Breast epithelium (tissue), 4 donors: ENCODE data around the gene RPS8. TPM values are rescaled to one million over a fixed set of nuclear protein-coding genes. Genes with fewer than 3 reads are reported as not detected.

ENCODE experiments used
- DNase-seq, 2 donors: peaks; one replicate each; pipeline ENCODE4 v3.0.0-alpha.2; 2019; ENCODE audit warnings: low spot score in 2 of 2
- H3K27ac ChIP-seq, 2 donors: fragments of 200-600 bp; sonication (generic) in 1 of 2; one replicate each; pipeline ENCODE4 v1.5.1; 2016 to 2019; ENCODE audit warnings: mild to moderate bottlenecking in 1 of 2
- H3K27me3 ChIP-seq, 2 donors: fragments of 200-600 bp; sonication (generic) in 1 of 2; one replicate each; pipeline versions ENCODE4 v1.5.1 to v1.6.0; 2017 to 2019; ENCODE audit warnings: control low read depth in 1 of 2, mild to moderate bottlenecking in 1 of 2
- H3K36me3 ChIP-seq: fragments of 200-600 bp; one replicate; pipeline ENCODE4 v1.5.1; 2019
- H3K4me1 ChIP-seq, 2 donors: fragments of 200-600 bp; sonication (generic); one replicate each; pipeline ENCODE4 v1.5.1; 2016 to 2019; ENCODE audit warnings: control low read depth in 1 of 2
- H3K4me3 ChIP-seq, 3 donors: fragments of 200-600 bp; sonication (generic); 1 replicate in 2 of 3; 2 replicates in 1 of 3; pipeline ENCODE4 v1.5.1; 2016 to 2019; ENCODE audit warnings: mild to moderate bottlenecking in 3 of 3, moderate library complexity in 2 of 3
- H3K9me3 ChIP-seq, 2 donors: fragments of 200-600 bp; sonication (generic) in 1 of 2; one replicate each; pipeline ENCODE4 v1.5.1; 2016 to 2019; ENCODE audit warnings: control low read depth in 1 of 2
- CTCF ChIP-seq, 3 donors: fragments of 450-650 bp; IDR thresholded peaks; one replicate each; pipeline ENCODE4 v1.5.1; 2016 to 2017; ENCODE audit warnings: antibody characterized with exemption in 3 of 3, mild to moderate bottlenecking in 3 of 3, moderate library complexity in 3 of 3
- POLR2A ChIP-seq: fragments of 450-650 bp; IDR thresholded peaks from one replicate; pipeline ENCODE4 v1.6.1; 2016; ENCODE audit warnings: antibody characterized with exemption, mild to moderate bottlenecking, moderate library complexity
- POLR2AphosphoS5 ChIP-seq, 3 donors: sonication (generic); formaldehyde crosslinking; IDR thresholded peaks; one replicate each; pipeline ENCODE4 v1.6.1; 2017; ENCODE audit warnings: antibody characterized with exemption in 3 of 3
- intact Hi-C: fragments of 100-400 bp; cut with DNase I; formaldehyde crosslinking; loops from one replicate; pipeline ENCODE4 v1.15.1; 2023; ENCODE audit warnings: low total_unique reads
- total RNA-seq, 3 donors: library from RNA; depleted of rRNA; stranded (reverse); fragments of >200 nt; gene quantifications; one replicate each; pipeline ENCODE4 v1.1.0, GENCODE V29; 2016

The RPS8 gene
- total RNA-seq, 3 donors from 2014 or later, result 2,158 to 3,355 (median 2,591) TPM

GRCh38 chr1:44819608-44820327 lies 44.4 kb downstream of the RPS8 start:
- Histone ChIP-seq H3K4me3 (peak overlapping the region; percentile 51 to 87 (median 59)), H3K27ac (peak overlapping the region; percentile 96 to 99), H3K27me3 (no peaks in the 10 kb centered on the region), H3K4me1 (no peaks in the 10 kb centered on the region), H3K36me3 (no peaks in the 10 kb centered on the region), H3K9me3 (no peaks in the 10 kb centered on the region)
- DNase-seq, result peak; percentile 72 to 79
- TF ChIP-seq CTCF (IDR thresholded peaks at IDR 0.05) (peak in 1 of 3 donors; percentile 25), POLR2AphosphoS5 (IDR thresholded peaks at IDR 0.05) (peak; percentile 67 to 99 (median 95)), POLR2A (peak; percentile 88)
- intact Hi-C loops, result no loop called here

GRCh38 chr1:44820328-44821239 lies 45.2 kb downstream of the RPS8 start:
- intact Hi-C loops, result no loop called here
- H3K36me3 ChIP-seq, result no peaks in the 10 kb centered on the region
- H3K9me3 ChIP-seq, result no peaks in the 10 kb centered on the region
- TF ChIP-seq POLR2AphosphoS5 (IDR thresholded peaks at IDR 0.05), result no peak
- TF ChIP-seq POLR2A, result no peak
- no peak for TF ChIP-seq CTCF (IDR thresholded peaks at IDR 0.05)
- peak overlapping the region; percentile 51 to 87 (median 59) for H3K4me3 ChIP-seq
- H3K27me3 ChIP-seq, result no peaks in the 10 kb centered on the region
- H3K4me1 ChIP-seq, result no peaks in the 10 kb centered on the region
- no peak for DNase-seq
- peak overlapping the region; percentile 96 to 99 for H3K27ac ChIP-seq

GRCh38 chr1:44821240-44821715 lies 45.9 kb downstream of the RPS8 start:
- no peak for DNase-seq
- Histone ChIP-seq H3K4me3 (no peak overlapping the region), H3K27ac (peak overlapping the region in 1 of 2 donors; percentile 99), H3K4me1 (no peaks in the 10 kb centered on the region), H3K27me3 (no peaks in the 10 kb centered on the region), H3K36me3 (no peaks in the 10 kb centered on the region), H3K9me3 (no peaks in the 10 kb centered on the region)
- intact Hi-C loops, result no loop called here
- TF ChIP-seq CTCF (IDR thresholded peaks at IDR 0.05), result no peak
- TF ChIP-seq POLR2A, result no peak
- no peak for TF ChIP-seq POLR2AphosphoS5 (IDR thresholded peaks at IDR 0.05)

- no peak for DNase-seq
- Histone ChIP-seq H3K27ac (peak overlapping the region in 1 of 2 donors; percentile 38), H3K9me3 (no peaks in the 10 kb centered on the region), H3K4me1 (no peaks in the 10 kb centered on the region), H3K4me3 (no peak overlapping the region), H3K27me3 (no peaks in the 10 kb centered on the region), H3K36me3 (no peaks in the 10 kb centered on the region)
- intact Hi-C loops, result no loop called here
- TF ChIP-seq POLR2AphosphoS5 (IDR thresholded peaks at IDR 0.05), result no peak
- TF ChIP-seq CTCF (IDR thresholded peaks at IDR 0.05), result no peak
- TF ChIP-seq POLR2A, result no peak
These were observed 46.9 kb downstream of the RPS8 start for GRCh38 chr1:44822131-44822701.
